HT-29 (cell line): Measurements from ENCODE around the gene CASD1. TPM values are rescaled to one million over a fixed set of nuclear protein-coding genes. Genes with fewer than 3 reads are reported as not detected.
A peak's percentile ranks its signal among the peaks of the same experiment; 100 is the strongest.

ENCODE experiments used
- DNase-seq: peaks from one replicate; pipeline ENCODE4 v3.0.0-alpha.2; 2015; ENCODE audit warnings: low spot score
- total RNA-seq: library from RNA; depleted of rRNA; stranded (reverse); fragments of >200 nt; shearing (Covaris generic); gene quantifications from 2 replicates; pipeline ENCODE4 v1.2.3, GENCODE V29; 2014

CASD1 gene
- total RNA-seq, 1 experiment from 2014 or later: 4.8 TPM

GRCh38 chr7:94512735-94513564, 3.3 kb downstream of the CASD1 start:
- DNase-seq: no peak

- no peak for DNase-seq
Measured at GRCh38 chr7:94513565-94513860, 3.9 kb downstream of the CASD1 start.

GRCh38 chr7:94514140-94514889, 4.7 kb downstream of the CASD1 start:
- peak; percentile 26 for DNase-seq

- no peak for DNase-seq
Measured at GRCh38 chr7:94514917-94515316, 5.3 kb downstream of the CASD1 start.

GRCh38 chr7:94525923-94526322, 16.3 kb downstream of the CASD1 start:
- no peak for DNase-seq

GRCh38 chr7:94529516-94529915, 19.9 kb downstream of the CASD1 start:
- DNase-seq: no peak

GRCh38 chr7:94530109-94530508, 20.5 kb downstream of the CASD1 start:
- DNase-seq: no peak

GRCh38 chr7:94532676-94533075, 23.1 kb downstream of the CASD1 start:
- no peak for DNase-seq

- DNase-seq: no peak
Measured at GRCh38 chr7:94540428-94540827, 30.8 kb downstream of the CASD1 start.

GRCh38 chr7:94547126-94547525, 37.5 kb downstream of the CASD1 start:
- DNase-seq: peak; percentile 3

GRCh38 chr7:94556028-94556427, 46.4 kb downstream of the CASD1 start:
- no peak for DNase-seq

- no peak for DNase-seq
Measured at GRCh38 chr7:94557215-94557614, 47.6 kb downstream of the CASD1 start.

GRCh38 chr7:94559972-94560371, 50.4 kb downstream of the CASD1 start:
- peak; percentile 46 for DNase-seq

- DNase-seq: no peak
Measured at GRCh38 chr7:94561841-94562514, 52.4 kb downstream of the CASD1 start.

- DNase-seq: no peak
Measured at GRCh38 chr7:94562525-94562924, 52.9 kb downstream of the CASD1 start.

- no peak for DNase-seq
Measured at GRCh38 chr7:94565247-94565894, 55.8 kb downstream of the CASD1 start.

GRCh38 chr7:94567396-94567795, 57.8 kb downstream of the CASD1 start:
- DNase-seq: no peak

GRCh38 chr7:94571816-94572215, 62.2 kb downstream of the CASD1 start:
- DNase-seq: no peak

- DNase-seq: no peak
Measured at GRCh38 chr7:94575646-94576045, 66.0 kb downstream of the CASD1 start.

- no peak for DNase-seq
Measured at GRCh38 chr7:94576316-94576715, 66.7 kb downstream of the CASD1 start.

GRCh38 chr7:94577357-94577756, 67.7 kb downstream of the CASD1 start:
- no peak for DNase-seq

- no peak for DNase-seq
Measured at GRCh38 chr7:94578614-94579013, 69.0 kb downstream of the CASD1 start.
